ENCODE measurements around the gene ADAMTS13. TPM values are rescaled to one million over a fixed set of nuclear protein-coding genes. Genes with fewer than 3 reads are reported as not detected.

Gene ADAMTS13
- polyA plus RNA-seq, 1 donor from 2014 or later: 13.5 TPM

- TF ChIP-seq EP300 (conservative IDR thresholded peaks at IDR 0.05; ENCODE audit: poor library complexity, severe bottlenecking): no peak
- TF ChIP-seq POLR2AphosphoS5 (IDR thresholded peaks at IDR 0.05): no peak
- no peak for TF ChIP-seq MXI1 (conservative IDR thresholded peaks at IDR 0.05; ENCODE audit: poor library complexity, severe bottlenecking)
- TF ChIP-seq RAD21 (conservative IDR thresholded peaks at IDR 0.05): no peak
- TF ChIP-seq SMC3 (conservative IDR thresholded peaks at IDR 0.05; ENCODE audit: poor library complexity): no peak
- TF ChIP-seq EZH2 (IDR thresholded peaks at IDR 0.05; ENCODE audit: borderline replicate concordance, insufficient read depth, low read length, poor library complexity, severe bottlenecking): no peak
- Histone ChIP-seq H2AFZ (ENCODE audit: low read depth, low read length) (no peak overlapping the region), H3K9me3 (ENCODE audit: low read length) (no peaks in the 10 kb centered on the region)
Observed at GRCh38 chr9:133394687-133395271, 27.4 kb upstream of the ADAMTS13 start.

GRCh38 chr9:133396952-133397351 is 25.2 kb upstream of the ADAMTS13 start:
- Histone ChIP-seq H3K9ac (ENCODE audit: low read length) (no peak overlapping the region), H3K4me2 (ENCODE audit: low read length) (no peak overlapping the region), H3K79me2 (replicated peaks; ENCODE audit: insufficient read depth, low read length) (no peaks in the 10 kb centered on the region), H3K27me3 (ENCODE audit: insufficient read depth, low read depth, low read length) (no peaks in the 10 kb centered on the region), H3K9me3 (ENCODE audit: low read length) (no peaks in the 10 kb centered on the region), H3K9me2 (ENCODE audit: insufficient read depth, low read length) (no peaks in the 10 kb centered on the region), H3K4me3 (ENCODE audit: low read length) (no peak overlapping the region), H3K27ac (ENCODE audit: low read length) (no peak overlapping the region), H4K20me1 (ENCODE audit: insufficient read depth) (no peaks in the 10 kb centered on the region), H3F3A (ENCODE audit: insufficient read depth, low read length, poor library complexity, severe bottlenecking) (no peaks in the 10 kb centered on the region), H2AFZ (ENCODE audit: low read depth, low read length) (no peak overlapping the region), H3K36me3 (ENCODE audit: insufficient read depth, low read length) (no peaks in the 10 kb centered on the region)
- TF ChIP-seq EZH2 (IDR thresholded peaks at IDR 0.05; ENCODE audit: borderline replicate concordance, insufficient read depth, low read length, poor library complexity, severe bottlenecking) (no peak), REST (IDR thresholded peaks at IDR 0.05; ENCODE audit: borderline replicate concordance) (no peak), SMC3 (conservative IDR thresholded peaks at IDR 0.05; ENCODE audit: poor library complexity) (no peak), TAF1 (IDR thresholded peaks at IDR 0.05; ENCODE audit: low read depth) (no peak), MXI1 (conservative IDR thresholded peaks at IDR 0.05; ENCODE audit: poor library complexity, severe bottlenecking) (no peak), RAD21 (conservative IDR thresholded peaks at IDR 0.05) (no peak), EP300 (conservative IDR thresholded peaks at IDR 0.05; ENCODE audit: poor library complexity, severe bottlenecking) (no peak), CTCF (IDR thresholded peaks at IDR 0.05; ENCODE audit: poor library complexity, severe bottlenecking) (no peak), POLR2AphosphoS5 (IDR thresholded peaks at IDR 0.05) (no peak)

More at GRCh38 chr9:133394687-133395271, 27.4 kb upstream of the ADAMTS13 start:
- no peak overlapping the region for H3K4me2 ChIP-seq (ENCODE audit: low read length)
- H3K27ac ChIP-seq (ENCODE audit: low read length): no peak overlapping the region
- H3F3A ChIP-seq (ENCODE audit: insufficient read depth, low read length, poor library complexity, severe bottlenecking): no peaks in the 10 kb centered on the region
- H3K79me2 ChIP-seq (replicated peaks; ENCODE audit: insufficient read depth, low read length): no peaks in the 10 kb centered on the region
- H3K4me3 ChIP-seq (ENCODE audit: low read length): no peak overlapping the region
- H3K9me2 ChIP-seq (ENCODE audit: insufficient read depth, low read length): no peaks in the 10 kb centered on the region
- no peaks in the 10 kb centered on the region for H3K27me3 ChIP-seq (ENCODE audit: insufficient read depth, low read depth, low read length)
- H3K36me3 ChIP-seq (ENCODE audit: insufficient read depth, low read length): no peaks in the 10 kb centered on the region
- H4K20me1 ChIP-seq (ENCODE audit: insufficient read depth): no peaks in the 10 kb centered on the region
- no peak overlapping the region for H3K9ac ChIP-seq (ENCODE audit: low read length)
